DND-41 (cell line): Measurements from ENCODE around the gene JAKMIP1.

ENCODE experiments used
- ATAC-seq: fragments of 200-7000 bp; cut with Tn5 transposase; 3 replicates; pipeline ENCODE4 v1.9.1; 2021; ENCODE audit warnings: low read depth; ENCODE audit not compliant: insufficient read depth
- DNase-seq: peaks from one replicate; pipeline ENCODE4 v3.0.0-alpha.2; 2020
- H2AFZ ChIP-seq: 2 replicates; pipeline ENCODE4 v1.6.0; 2012; ENCODE audit warnings: low read depth, low read length
- H3K27ac ChIP-seq: 2 replicates; pipeline ENCODE4 v1.5.1; 2012; ENCODE audit warnings: low read length, inconsistent platforms
- H3K27me3 ChIP-seq: fragments of 200-600 bp; sonication (generic); 2 replicates; pipeline ENCODE4 v1.6.0; 2012; ENCODE audit warnings: low read length, mild to moderate bottlenecking, inconsistent platforms; ENCODE audit not compliant: insufficient read depth, poor library complexity
- H3K36me3 ChIP-seq: 2 replicates; pipeline ENCODE4 v1.5.1; 2012; ENCODE audit warnings: low read length, inconsistent platforms; ENCODE audit not compliant: insufficient read depth
- H3K4me1 ChIP-seq: 2 replicates; pipeline ENCODE4 v1.5.1; 2012; ENCODE audit warnings: mild to moderate bottlenecking, low read length; ENCODE audit not compliant: insufficient read depth
- H3K4me2 ChIP-seq: 2 replicates; pipeline ENCODE4 v1.6.0; 2012; ENCODE audit warnings: mild to moderate bottlenecking, moderate library complexity, low read length, inconsistent platforms; ENCODE audit not compliant: insufficient read depth
- H3K4me3 ChIP-seq, 2 experiments: fragments of 200-600 bp in 1 of 2; shearing (Covaris generic) in 1 of 2; 2 replicates each; pipeline ENCODE4 v1.5.1; 2012 to 2016; ENCODE audit warnings: inconsistent platforms in 2 of 2, low read length in 2 of 2, mild to moderate bottlenecking in 2 of 2, low read depth in 1 of 2, moderate library complexity in 1 of 2
- H3K79me2 ChIP-seq: 2 replicates; pipeline ENCODE4 v1.6.0; 2012; ENCODE audit warnings: low read length, inconsistent platforms; ENCODE audit not compliant: insufficient read depth
- H3K9ac ChIP-seq: 2 replicates; pipeline ENCODE4 v1.6.0; 2012; ENCODE audit warnings: low read depth, mild to moderate bottlenecking, inconsistent platforms, low read length, moderate library complexity
- H3K9me3 ChIP-seq: 2 replicates; pipeline ENCODE4 v1.5.1; 2012; ENCODE audit warnings: low read length, moderate library complexity, mild to moderate bottlenecking, inconsistent platforms; ENCODE audit not compliant: insufficient read depth, severe bottlenecking
- H4K20me1 ChIP-seq: 2 replicates; pipeline ENCODE4 v1.6.0; 2012; ENCODE audit warnings: low read length; ENCODE audit not compliant: insufficient read depth
- EZH2 ChIP-seq: IDR thresholded peaks from 3 replicates; pipeline ENCODE4 v1.6.1; 2012; ENCODE audit warnings: borderline replicate concordance, low read depth, mild to moderate bottlenecking, moderate library complexity, low read length, inconsistent platforms; ENCODE audit not compliant: severe bottlenecking
- TF ChIP-seq, protein P1 (sequence below): IDR thresholded peaks from 2 replicates; pipeline ENCODE4 v1.5.1; 2012; ENCODE audit warnings: borderline replicate concordance, low read length, moderate library complexity, mild to moderate bottlenecking; ENCODE audit not compliant: poor library complexity, severe bottlenecking; ENCODE audit errors: extremely low read depth

JAKMIP1 gene

DNA sequence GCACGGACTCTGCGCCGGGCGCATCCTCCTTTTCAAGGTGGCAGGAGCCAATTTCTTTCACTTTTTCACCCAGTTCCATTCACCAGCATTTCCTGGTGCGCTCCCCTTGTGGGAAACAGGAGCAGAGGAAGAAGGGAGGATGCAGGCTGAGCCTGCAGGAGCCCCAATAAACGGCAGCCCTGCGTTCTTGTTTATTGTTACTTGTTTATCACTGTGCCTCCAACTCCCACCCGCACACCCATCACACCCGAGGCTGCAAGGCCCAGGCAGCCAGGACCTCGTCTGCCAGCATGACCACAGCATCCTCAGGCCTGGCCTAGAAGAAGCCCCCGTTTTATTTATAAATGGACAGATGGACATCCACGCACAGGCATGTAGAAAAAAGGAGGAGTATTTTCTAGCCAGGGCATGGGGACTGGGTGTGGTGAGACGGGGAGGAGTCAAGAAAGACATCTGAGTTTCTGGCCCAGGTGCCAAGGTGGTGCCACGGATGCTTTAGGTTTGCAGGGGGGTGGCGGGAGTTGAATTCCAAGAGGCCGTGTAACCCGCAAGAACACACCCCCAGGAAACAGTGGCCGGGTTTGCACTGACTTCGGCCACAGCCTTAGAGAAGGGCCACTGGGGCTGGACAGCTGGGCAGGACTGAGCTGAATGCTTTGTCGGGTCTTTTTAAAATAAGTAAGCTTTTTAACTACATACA, 51.7 kb downstream of the JAKMIP1 start:
- H3K9ac ChIP-seq, result no peak overlapping the region
- H2AFZ ChIP-seq, result no peak overlapping the region
- H3K4me2 ChIP-seq, result no peak overlapping the region
- no peaks in the 10 kb centered on the region for H3K27me3 ChIP-seq
- no peaks in the 10 kb centered on the region for H3K36me3 ChIP-seq
- H4K20me1 ChIP-seq, result no peaks in the 10 kb centered on the region
- DNase-seq, result no peak
- H3K79me2 ChIP-seq, result no peaks in the 10 kb centered on the region
- H3K9me3 ChIP-seq, result no peaks in the 10 kb centered on the region
- no peak overlapping the region for H3K4me3 ChIP-seq
- ATAC-seq, result no peak
- TF ChIP-seq, protein P1, sequence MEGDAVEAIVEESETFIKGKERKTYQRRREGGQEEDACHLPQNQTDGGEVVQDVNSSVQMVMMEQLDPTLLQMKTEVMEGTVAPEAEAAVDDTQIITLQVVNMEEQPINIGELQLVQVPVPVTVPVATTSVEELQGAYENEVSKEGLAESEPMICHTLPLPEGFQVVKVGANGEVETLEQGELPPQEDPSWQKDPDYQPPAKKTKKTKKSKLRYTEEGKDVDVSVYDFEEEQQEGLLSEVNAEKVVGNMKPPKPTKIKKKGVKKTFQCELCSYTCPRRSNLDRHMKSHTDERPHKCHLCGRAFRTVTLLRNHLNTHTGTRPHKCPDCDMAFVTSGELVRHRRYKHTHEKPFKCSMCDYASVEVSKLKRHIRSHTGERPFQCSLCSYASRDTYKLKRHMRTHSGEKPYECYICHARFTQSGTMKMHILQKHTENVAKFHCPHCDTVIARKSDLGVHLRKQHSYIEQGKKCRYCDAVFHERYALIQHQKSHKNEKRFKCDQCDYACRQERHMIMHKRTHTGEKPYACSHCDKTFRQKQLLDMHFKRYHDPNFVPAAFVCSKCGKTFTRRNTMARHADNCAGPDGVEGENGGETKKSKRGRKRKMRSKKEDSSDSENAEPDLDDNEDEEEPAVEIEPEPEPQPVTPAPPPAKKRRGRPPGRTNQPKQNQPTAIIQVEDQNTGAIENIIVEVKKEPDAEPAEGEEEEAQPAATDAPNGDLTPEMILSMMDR, result no peak
- TF ChIP-seq EZH2, result no peak
- no peaks in the 10 kb centered on the region for H3K4me1 ChIP-seq
- H3K27ac ChIP-seq, result no peak overlapping the region

DNA sequence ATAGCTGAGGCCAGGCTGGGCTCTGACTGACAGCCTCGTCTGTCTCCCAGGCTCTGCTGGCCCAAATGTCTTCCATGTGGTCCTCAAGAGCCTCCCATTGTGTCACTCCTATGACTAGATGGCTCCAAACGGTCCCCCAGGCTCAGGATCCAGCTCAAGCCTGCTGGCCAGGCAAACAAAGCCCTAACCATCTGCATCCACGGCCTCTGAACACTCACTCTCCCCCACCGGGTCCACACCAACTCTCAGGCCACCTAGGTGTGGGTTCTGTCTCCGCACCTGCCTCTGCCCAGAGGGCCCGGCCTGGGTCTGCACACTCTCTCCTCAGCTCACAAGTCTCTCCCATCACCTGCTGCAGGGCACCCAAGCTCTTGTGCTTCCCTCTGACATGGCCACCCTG, 52.9 kb downstream of the JAKMIP1 start:
- TF ChIP-seq, protein P1, result no peak
- no peak for TF ChIP-seq EZH2
- Histone ChIP-seq H3K27ac (no peak overlapping the region), H3K4me3 (no peak overlapping the region), H3K36me3 (no peaks in the 10 kb centered on the region), H3K27me3 (no peaks in the 10 kb centered on the region), H3K4me2 (no peak overlapping the region), H2AFZ (no peak overlapping the region), H3K79me2 (no peaks in the 10 kb centered on the region), H3K9ac (no peak overlapping the region), H3K4me1 (no peaks in the 10 kb centered on the region), H3K9me3 (no peaks in the 10 kb centered on the region), H4K20me1 (no peaks in the 10 kb centered on the region)
- DNase-seq, result no peak
- ATAC-seq, result no peak

DNA sequence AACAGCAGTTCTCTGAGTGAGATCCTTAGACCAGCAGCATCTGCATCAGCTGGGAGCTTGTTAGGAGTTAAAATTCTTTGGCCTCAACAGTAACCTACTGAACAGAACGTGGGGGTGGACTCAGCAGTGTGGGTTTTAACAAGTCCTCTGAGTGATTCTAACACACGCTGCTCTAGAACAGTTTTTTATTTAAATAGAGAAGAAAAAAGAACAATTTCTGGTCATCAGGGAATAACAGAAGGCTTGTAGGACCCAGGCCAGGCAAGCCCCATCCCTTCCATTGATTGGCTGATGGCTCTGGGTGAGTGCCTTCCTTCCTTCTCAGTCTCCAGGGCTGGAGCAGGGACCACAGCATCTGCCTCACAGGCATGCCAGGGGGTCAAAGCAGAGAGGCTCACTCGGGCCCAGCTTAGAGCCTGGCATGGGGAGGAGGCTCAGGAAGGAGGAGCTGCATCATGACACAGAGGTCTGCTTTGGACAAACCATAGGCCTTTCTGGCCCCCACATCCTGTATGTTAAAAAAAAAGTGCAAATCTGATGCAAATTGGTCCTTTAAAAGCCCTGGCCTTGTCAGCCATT, 56.7 kb downstream of the JAKMIP1 start:
- no peaks in the 10 kb centered on the region for H3K4me1 ChIP-seq
- H3K27ac ChIP-seq, result no peak overlapping the region
- H3K36me3 ChIP-seq, result no peaks in the 10 kb centered on the region
- no peak overlapping the region for H3K9ac ChIP-seq
- TF ChIP-seq, protein P1, result no peak
- no peak for TF ChIP-seq EZH2
- no peaks in the 10 kb centered on the region for H3K79me2 ChIP-seq
- H3K4me2 ChIP-seq, result no peak overlapping the region
- no peaks in the 10 kb centered on the region for H3K27me3 ChIP-seq
- no peak for DNase-seq
- no peak for ATAC-seq
- H3K9me3 ChIP-seq, result no peaks in the 10 kb centered on the region
- H4K20me1 ChIP-seq, result no peaks in the 10 kb centered on the region
- no peak overlapping the region for H2AFZ ChIP-seq
- H3K4me3 ChIP-seq, result no peak overlapping the region
